GM18508 (cell line): Measurements from ENCODE around the gene TAF9B.
"Not testable (repeated sequence)": the region's sequence is repeated elsewhere in the genome, so short reads cannot be mapped to it uniquely, and the experiment has no call there.

Experiments used
- ATAC-seq: cut with Tn5 transposase; IDR thresholded peaks from one replicate; pipeline ENCODE4 v1.9.1; 2021; ENCODE audit warnings: moderate number of reproducible peaks; ENCODE audit not compliant: insufficient read depth, unreplicated experiment

TAF9B gene

DNA sequence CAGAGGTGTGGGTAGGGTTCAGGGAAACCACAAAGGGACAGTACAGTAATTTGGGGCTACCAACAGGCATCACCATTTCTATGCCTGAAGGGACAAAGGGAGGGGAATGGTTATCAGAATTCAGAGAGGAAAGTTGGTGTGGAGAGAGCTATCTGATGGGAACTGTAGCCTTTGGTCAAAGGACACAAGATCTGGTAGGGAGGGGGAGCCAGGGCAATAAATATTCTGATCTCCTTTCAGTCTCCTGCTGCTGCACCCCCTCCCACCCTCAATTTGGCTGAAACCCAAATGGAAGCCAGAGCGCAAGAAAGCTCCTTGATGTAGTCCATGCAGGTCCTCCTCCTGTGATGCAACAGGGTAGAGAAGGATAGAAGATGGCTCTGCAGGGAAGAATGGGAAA lies 20.8 kb downstream of the TAF9B start:
- ATAC-seq, result no peak

DNA sequence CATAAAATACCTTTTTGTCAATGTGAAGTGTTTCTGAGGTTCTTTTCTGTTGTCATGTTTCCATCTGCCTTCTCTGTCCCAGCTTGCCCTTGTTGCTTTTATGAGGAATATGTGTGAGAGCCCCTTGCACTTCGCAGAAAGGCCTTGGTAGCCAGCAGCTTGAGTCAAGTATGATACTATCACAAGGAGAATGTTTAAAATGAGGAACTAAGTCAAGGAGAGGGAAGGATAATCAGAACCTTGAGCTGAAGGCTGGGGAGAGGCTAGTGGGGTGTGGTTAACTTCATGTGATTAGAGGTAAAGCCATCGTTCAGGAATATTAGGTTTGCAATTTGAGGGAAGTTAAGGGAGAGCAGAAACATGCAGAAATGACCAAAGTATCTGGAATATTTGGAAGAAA lies 22.7 kb downstream of the TAF9B start:
- ATAC-seq, result no peak

DNA sequence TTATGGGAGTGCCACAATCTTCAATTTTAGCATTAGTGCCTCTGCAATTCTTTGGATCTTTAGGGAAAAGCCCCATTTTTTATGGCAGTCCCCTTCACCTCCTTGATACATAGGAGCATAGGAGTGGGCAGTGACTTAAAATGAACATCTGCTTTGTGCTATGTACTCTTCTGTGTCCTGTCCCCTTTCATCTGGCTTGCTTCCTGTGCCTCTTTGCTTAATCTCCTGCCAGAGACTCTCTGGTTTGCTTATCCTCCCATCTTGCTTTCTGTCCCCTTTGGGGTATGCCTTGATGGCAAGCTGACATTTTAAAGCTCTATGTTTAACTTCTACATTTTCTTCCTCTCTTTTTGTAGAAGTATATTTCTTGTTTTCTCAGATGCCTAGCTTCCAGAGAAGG lies 23.1 kb downstream of the TAF9B start:
- ATAC-seq, result no peak

DNA sequence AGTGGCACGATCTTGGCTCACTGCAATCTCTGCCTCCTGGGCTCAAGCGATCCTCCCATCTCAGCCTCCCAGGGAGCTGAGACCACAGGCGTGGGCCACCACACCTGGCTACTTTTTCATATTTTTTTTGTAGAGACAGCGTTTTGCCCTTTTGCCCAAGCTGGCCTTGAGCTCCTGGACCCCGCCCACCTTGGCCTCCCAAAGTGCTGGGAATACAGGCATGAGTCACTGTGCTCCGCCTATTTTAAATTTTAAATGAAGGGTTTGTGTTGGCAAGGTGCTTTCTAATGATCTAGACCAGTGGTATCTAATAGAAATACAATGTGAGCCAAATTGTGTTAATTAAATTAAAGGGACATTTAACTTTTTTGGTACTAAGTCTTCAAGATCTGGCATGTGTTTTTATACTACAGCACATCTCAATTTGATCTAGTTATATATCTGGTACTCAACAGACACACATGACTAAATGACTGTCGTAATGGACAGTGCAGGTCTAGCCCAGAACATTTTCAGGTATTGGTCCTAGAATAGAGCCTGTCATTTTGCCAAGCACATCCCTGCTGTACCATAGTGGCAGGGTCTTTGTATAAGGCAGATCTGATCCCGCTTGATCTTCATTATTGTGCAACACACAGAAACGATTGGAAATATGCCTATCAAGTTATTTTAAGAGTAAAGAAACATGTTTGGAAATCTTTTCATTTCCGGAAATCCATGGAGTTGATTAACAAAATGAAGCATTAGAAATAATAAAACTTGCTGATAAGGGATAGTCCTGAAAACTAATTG lies 28.1 kb downstream of the TAF9B start:
- no peak for ATAC-seq

DNA sequence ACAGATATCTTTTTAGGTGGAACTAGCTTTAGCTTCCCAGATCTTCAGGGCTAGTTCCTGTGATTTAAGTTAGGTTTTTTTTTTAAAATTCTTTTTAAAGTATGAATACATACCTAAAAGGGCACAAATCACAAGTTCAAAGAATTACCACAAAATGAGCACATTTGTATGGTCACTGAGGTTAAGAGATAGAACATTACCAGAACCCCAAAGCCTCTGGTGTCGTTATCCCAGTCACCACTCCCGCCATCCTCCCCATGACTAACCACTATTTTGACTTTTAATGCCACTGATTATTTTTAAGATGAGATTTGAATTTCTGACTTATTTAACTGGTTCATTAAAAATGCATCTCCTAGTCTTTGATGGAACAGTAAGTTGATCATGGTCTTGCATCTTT lies 30.0 kb downstream of the TAF9B start:
- no peak for ATAC-seq

DNA sequence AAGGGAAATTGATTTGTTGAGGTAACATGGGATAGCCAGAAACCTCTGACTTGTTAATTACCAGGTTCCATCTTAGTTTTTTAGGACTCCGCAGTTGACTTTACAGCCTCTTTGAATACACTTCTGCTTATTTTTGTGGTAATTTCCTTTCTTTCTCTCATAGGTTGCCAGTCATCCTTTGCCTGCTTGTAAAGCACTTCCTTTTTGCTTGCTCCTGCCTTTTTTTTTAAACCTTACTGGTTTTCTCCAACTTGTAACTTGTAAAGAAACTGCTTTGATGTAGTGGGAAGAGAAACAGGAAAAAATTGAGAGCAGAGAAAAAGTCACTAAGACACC lies 32.8 kb downstream of the TAF9B start:
- ATAC-seq, result no peak

DNA sequence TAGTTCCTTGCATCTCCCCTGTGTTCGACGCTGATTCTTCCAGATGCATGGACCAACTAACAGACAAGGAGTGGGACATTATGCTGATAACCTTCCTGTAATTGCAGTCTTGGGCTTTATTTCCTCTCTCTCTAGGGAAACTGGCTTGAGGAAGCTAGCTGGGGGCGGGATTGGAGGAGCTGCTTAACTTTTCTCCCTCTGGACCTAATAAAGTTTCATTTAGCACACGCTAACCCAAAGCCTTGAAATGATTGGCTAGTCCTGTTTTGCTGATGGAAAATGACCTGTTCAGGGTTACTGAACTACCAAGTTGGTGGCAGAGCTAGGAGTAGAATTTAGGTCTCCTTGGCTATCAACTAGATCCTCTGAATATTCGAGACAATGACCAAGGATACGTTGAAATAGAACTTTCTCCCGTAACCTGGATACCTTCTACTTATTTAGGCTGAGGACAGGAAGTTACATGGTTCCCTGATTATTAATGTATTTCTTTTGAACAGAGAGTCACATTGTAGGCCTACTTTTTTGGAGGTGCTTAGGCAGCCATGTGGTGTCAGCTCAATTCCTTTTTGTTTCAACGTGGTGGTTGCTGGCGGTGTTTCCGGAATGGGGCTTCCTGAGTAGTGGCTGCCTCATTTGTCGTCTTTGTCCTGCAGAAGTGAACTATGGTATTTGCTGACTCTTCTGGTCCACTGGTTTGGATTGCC lies 33.4 kb downstream of the TAF9B start:
- no peak for ATAC-seq

DNA sequence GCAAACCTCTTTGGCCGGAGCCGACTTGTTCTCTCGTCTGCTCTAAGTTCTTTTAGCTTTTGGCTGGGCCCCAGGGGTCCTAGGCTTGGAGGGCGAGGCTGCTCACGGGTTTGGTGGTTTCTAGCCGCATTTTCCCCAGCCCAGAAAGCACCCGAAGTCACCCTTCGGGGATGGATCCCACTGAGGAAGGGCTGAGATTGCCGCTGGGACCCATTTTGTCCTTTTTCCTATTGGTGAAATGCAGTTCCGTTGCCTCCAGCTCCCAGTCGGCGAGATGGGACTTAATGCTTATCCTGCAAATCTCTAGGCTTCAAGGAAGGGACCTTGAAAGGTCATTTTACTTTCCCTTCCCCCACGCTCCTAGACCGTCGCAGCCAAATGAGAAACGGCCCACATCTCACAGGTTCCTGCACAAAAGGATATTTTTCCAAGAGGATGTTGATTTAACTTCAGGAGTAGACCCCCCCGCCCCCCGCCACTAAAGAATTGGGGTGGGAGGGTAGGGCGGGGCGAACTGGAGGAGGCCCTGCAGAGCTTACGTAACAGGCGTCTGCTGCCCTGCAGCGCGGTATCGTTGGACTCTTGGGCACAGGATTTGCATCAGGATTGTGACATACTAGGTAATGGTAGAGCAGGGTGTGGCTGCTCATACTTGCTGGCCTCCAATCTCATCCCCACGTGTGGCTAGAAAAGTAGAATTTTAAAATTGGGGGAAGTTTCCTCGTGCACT lies 34.8 kb downstream of the TAF9B start:
- ATAC-seq, result no peak

DNA sequence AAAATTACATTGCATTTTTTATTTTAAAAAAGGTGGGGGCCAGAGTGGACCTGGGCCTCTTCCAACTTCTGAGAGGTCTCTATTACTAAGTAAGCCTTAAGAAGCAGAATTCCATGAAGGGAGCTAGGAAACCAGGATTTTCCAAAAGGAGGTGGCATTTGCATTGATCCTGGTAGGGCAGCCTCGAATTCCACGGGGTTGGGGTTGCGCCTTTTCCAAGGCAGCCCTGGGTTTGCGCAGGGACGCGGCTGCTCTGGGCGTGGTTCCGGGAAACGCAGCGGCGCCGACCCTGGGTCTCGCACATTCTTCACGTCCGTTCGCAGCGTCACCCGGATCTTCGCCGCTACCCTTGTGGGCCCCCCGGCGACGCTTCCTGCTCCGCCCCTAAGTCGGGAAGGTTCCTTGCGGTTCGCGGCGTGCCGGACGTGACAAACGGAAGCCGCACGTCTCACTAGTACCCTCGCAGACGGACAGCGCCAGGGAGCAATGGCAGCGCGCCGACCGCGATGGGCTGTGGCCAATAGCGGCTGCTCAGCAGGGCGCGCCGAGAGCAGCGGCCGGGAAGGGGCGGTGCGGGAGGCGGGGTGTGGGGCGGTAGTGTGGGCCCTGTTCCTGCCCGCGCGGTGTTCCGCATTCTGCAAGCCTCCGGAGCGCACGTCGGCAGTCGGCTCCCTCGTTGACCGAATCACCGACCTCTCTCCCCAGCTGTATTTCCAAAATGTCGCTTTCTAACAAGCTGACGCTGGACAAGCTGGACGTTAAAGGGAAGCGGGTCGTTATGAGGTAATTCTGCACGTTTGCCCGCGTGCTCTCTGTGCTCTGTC lies 35.6 kb downstream of the TAF9B start, which contains the start of gene PGK1:
Gene PGK1 (plus strand): TSS at position 626 of the 824 bp plus-strand sequence. CDS start 93 bp downstream, at position 719.
- peak; percentile 88 for ATAC-seq

DNA sequence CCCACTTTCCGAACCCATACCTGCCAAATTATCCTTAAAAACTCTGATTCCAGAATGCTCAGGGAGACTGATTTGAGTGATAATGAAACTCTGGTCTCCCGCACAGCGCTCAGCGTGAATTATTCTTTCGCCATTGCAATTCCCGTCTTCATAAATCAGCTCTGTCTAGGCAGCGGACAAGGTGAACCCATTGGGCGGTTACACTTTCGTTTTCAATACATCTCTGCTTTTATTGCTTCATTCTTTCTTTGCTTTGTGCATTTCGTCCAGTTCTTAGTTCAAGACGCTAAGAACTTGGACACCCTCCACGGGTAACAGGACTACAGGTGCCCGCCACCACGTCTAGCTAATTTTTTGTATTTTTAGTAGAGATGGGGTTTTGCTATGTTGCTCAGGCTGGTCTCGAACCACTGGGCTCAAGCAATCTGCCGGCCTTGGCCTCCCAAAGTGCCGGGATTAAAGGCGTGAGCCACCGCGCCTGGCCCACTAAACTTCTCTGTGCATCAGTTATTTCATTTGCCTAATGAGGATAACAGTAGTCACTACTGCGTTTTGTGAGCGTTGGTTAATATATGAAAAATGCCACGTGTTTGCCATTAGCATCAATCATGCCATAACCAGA lies 36.3 kb downstream of the TAF9B start:
- ATAC-seq, result no peak

DNA sequence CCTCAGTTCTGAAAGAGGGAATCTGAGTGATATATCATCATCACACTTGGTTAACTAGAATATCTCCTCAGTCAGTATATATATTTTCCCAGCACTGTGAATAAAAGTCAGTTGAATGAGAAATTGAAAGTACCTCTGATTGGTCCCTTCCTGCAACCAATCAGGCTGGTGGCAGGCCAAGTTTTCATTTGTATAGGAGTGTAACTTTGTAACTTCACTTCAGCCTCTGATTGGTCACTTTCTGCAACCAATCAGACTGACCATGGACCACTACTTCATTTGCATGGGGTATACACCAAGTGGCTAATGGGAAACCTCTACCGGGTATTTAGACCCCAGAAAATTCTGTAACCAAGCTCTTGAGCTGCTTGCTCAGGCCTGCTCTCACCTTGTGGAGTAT lies 37.4 kb downstream of the TAF9B start:
- ATAC-seq, result no peak

DNA sequence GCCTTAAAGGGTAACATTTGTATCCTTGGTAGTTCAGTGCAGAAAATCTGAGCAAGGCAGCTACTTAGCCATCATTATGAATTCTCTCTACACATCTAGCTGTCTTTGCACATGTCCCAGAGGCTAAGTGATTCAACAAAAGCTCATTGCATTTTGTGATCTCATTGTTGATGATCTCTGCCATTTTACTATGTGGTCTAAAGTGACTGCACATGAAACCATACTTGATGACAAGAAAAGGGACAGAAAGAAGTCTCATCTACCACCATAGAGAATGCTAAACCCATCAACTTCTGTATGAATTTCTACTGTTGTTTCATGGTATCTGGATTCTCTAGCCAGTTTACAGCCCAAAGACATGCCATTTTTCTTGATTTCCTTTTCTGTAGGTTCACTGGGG lies 41.3 kb downstream of the TAF9B start:
- no peak for ATAC-seq

DNA sequence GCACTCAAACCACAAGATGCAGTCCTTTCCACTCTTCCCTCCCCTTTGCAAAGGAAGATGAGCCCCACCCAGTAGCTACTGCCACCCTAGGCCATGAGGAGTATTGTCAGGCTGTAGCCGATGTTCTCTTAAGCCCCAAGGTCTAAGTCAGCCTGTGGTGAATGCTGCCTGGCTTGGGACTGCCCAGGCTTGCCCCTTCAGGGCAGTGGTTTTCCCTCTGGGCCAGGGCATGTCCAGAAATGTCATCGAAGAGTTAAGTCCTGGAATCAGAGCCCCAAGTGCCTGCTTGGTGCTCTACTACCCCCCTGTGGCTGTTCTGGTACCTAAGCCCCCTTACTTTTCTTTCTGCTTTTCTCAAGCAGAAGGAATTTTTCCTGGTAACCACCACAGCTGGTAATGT lies 47.2 kb downstream of the TAF9B start:
- peak; percentile 59 for ATAC-seq

DNA sequence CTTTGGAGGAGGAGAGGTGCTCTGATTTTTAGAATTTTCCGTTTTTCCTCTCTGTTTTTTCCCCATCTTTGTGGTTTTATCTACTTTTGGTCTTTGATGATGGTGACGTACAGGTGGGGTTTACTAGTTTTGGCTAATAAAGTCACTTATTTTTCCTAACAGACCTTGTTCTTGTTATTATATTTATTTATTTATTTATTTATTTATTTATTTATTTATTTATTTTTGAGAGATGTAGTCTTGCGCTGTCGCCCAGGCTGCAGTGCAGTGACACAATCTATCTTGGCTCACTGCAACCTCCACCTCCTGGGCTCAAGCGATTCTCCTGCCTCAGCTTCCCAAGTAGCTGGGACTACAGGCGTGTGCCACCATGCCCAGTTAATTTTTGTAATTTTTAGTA lies 58.0 kb downstream of the TAF9B start:
- ATAC-seq, result not testable (repeated sequence)
